GM12874 (cell line): ENCODE data around the gene LYPD5.

Experiments used
- TF ChIP-seq, protein P1 (sequence below): IDR thresholded peaks from 2 replicates; pipeline ENCODE4 v1.5.1; 2011; ENCODE audit warnings: low read depth, mild to moderate bottlenecking, control low read depth, low read length, moderate library complexity; ENCODE audit not compliant: insufficient read depth

Gene LYPD5

DNA sequence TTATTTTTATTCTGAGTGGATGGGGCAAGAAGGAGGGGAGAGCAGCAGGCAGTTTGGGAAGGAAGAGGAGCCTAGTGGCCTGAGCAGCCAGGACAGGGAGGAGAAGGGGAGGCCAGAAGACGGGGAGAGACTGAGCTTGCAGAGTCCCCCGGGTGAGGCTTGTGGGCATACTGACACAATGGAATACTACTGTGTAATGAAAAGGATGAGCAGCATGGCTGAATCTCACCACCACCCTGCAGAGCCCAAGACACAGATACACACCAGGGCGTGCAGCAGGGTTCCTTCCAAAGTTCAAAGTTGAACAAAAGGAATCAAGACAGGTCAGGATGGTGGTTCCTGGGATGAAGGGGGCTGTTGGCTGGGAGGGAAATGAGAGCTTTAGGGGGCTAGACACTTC, 39.4 kb downstream of the LYPD5 start:
- TF ChIP-seq, protein P1, sequence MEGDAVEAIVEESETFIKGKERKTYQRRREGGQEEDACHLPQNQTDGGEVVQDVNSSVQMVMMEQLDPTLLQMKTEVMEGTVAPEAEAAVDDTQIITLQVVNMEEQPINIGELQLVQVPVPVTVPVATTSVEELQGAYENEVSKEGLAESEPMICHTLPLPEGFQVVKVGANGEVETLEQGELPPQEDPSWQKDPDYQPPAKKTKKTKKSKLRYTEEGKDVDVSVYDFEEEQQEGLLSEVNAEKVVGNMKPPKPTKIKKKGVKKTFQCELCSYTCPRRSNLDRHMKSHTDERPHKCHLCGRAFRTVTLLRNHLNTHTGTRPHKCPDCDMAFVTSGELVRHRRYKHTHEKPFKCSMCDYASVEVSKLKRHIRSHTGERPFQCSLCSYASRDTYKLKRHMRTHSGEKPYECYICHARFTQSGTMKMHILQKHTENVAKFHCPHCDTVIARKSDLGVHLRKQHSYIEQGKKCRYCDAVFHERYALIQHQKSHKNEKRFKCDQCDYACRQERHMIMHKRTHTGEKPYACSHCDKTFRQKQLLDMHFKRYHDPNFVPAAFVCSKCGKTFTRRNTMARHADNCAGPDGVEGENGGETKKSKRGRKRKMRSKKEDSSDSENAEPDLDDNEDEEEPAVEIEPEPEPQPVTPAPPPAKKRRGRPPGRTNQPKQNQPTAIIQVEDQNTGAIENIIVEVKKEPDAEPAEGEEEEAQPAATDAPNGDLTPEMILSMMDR: no peak

DNA sequence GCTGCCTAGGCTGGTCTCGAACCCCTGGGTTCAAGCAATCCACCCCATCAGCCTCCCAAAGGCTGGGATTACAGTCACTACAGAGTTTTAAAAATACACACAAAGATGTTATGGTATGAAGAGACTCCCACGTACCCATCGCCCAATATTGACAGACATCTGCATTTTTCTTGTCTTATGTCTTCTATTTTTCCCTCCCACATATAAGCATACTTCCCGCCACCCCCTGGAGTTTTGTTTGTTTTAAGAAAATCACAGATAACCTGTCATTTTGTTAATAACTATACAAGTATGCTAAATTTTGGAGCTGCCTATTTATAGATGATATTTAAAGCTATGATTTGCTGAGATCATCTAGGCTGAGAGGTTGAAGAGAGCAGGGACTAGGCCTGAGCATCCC, 41.3 kb downstream of the LYPD5 start:
- TF ChIP-seq, protein P1: no peak

DNA sequence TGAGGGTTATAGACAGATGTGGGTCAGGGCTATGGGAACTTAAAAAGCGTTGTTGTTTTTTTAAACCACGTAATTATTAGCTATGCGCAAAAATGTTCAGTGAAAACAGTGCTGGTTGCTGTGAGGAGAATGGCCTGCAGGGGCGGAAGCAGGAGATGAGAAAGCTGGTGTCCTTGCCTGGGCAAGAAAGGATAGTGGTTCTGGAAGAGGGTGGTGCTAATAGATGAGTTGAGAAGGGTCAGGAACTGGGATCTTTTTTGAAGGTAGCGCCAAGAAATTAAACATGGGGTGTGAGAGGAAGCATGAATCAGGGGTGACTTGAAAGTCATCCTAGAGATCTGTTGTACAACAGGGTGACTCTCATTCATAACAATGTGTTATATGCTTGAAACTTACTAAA, 42.7 kb downstream of the LYPD5 start:
- TF ChIP-seq, protein P1: peak; percentile 51

DNA sequence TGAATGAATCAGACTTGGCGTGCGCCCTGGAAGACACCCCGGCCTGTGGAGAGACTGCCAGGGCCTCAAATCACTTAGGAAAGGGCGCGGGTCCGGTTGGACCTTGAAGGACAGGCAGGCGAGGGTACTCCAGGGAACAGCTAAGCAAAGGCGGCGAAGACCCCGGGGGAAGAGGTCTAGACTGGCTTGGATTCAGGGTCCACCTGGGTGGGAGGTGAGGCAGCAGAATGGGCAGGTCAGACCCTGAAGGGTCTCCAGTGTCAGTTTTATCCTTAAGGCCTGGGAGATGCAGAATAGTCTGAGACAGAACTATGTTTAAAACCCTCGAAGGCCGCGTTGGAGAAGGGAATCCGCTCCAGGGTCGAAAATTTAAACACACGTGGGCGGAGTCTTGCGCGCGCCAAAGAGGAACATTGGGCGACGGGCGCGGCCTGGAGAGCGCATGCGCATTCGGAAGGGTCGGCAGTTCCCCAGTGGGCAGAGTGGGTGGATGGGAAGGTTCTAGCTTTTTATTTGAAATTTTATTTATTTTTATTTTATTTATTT, 46.9 kb downstream of the LYPD5 start:
- TF ChIP-seq, protein P1: no peak

DNA sequence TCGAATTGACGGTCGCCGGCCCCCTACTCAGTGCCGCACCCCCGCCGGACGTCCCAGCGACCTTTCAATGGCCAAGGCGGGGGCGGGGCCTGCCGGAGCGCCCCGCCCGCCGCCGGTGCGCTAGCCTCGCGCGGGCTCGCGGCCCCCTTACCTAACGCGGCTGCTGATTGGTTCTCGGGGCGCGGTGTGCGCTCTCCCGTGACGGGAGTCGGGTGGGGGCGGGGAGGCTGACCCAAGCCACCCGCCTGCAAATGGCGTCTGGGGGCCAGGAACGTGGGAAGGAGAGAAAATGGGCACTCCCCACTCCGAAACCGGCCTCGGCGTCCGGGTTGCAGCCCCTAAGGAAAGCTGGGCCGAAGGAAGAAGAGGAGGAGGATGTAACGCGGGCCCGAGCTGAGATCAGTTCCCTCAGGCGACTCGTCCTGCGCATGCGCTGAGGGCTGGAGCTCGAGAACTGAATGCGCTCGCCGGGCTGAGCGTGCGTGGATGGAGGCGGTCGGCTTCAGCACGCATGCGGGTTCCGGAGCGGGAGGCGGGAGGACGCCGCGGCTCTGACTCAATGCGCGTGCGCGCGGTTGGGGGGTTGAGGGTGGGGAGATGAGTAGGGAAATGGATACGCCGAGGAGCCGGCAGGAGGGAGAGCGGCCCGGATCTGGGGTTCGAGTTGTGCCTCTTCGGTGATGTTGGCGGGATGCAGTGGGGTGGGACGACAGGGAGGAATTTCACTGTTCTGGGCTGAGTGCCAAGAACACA, 47.6 kb downstream of the LYPD5 start, which contains the start of gene SMG9:
SMG9 (minus strand) TSS at position 460 of the 753 bp plus-strand sequence. CDS start 4,221 bp downstream, outside the sequence.
- TF ChIP-seq, protein P1: no peak

DNA sequence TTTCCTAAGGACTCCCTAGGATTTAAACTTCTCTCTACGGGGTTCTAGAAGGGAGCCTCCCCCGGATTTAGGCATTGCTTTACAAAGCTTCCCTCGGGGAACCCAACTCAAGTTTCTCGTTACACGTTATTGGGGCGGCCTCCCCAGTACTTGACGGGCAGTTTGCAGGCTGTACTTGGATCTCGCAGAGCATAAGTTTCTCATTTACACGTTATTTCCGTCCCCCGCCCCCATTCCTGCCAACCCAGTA, 48.1 kb downstream of the LYPD5 start:
- TF ChIP-seq, protein P1: no peak

DNA sequence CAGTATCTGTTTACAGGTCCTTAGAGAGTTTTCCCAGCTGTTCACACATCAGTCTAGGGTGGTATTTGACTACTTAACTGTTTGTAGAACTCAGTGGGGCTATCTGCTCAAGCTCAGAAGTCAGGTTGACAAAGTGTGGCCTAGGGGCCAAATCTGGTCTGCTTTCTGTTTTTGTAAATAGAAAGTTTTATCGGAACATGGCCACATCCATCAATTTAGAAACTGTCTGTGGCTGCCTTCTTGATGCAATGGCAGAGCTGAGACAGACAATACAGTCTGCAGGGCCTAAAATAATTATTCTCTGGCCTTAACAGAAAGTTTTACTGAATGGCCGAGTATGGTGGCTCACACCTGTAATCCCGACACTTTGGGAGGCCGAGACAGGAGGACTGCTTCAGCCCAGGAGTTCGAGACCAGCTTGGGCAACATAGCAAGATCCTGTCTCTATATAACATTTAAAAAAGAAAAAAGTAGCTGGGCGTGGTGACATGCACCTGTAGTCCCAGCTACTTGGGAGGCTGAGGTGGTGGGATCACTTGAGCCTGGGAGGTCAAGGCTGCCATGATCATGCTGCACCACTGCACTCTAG, 49.9 kb downstream of the LYPD5 start:
- TF ChIP-seq, protein P1: no peak
